ENCODE measurements around the gene ADAMTS19. TPM values are rescaled to one million over a fixed set of nuclear protein-coding genes. Genes with fewer than 3 reads are reported as not detected.

The ADAMTS19 gene
- total and polyA plus RNA-seq, 4 donors: 0.02 to 7.8 (median 0.18) TPM

- H3K27me3 ChIP-seq (ENCODE audit: control insufficient read depth in 3 of 3, insufficient read depth in 3 of 3, low read length in 2 of 3): peaks cover 0 to 13% (median 0%) of the 10 kb centered on the region in 3 donors
- H3K9me3 ChIP-seq (ENCODE audit: control insufficient read depth in 4 of 4, insufficient read depth in 3 of 4, low read length in 3 of 4): no peaks in the 10 kb centered on the region
- H3K9ac ChIP-seq (ENCODE audit: insufficient read depth in 1 of 2, low read length in 2 of 2): no peak overlapping the region
- no peak overlapping the region for H3K27ac ChIP-seq (ENCODE audit: low read depth in 1 of 2, low read length in 1 of 2)
- no peaks in the 10 kb centered on the region for H3K36me3 ChIP-seq (ENCODE audit: control insufficient read depth in 4 of 4, insufficient read depth in 4 of 4, low read length in 4 of 4)
- DNase-seq (no peak), ATAC-seq (ENCODE audit: insufficient read depth, low FRiP score) (no peak)
- TF ChIP-seq CTCF (IDR thresholded peaks at IDR 0.05; ENCODE audit: control extremely low read depth, extremely low read depth): no peak
- H3K4me3 ChIP-seq: no peak overlapping the region
- no peaks in the 10 kb centered on the region for H3K4me1 ChIP-seq (ENCODE audit: control insufficient read depth in 5 of 5, insufficient read depth in 5 of 5, low read length in 5 of 5)
Measured at GRCh38 chr5:129431406-129431805, 28.7 kb upstream of the ADAMTS19 start.

- Histone ChIP-seq H3K9me3 (ENCODE audit: control insufficient read depth in 4 of 4, insufficient read depth in 3 of 4, low read length in 3 of 4) (no peaks in the 10 kb centered on the region), H3K27ac (ENCODE audit: low read depth in 1 of 2, low read length in 1 of 2) (no peak overlapping the region), H3K9ac (ENCODE audit: insufficient read depth in 1 of 2, low read length in 2 of 2) (no peak overlapping the region), H3K4me1 (ENCODE audit: control insufficient read depth in 5 of 5, insufficient read depth in 5 of 5, low read length in 5 of 5) (no peaks in the 10 kb centered on the region), H3K36me3 (ENCODE audit: control insufficient read depth in 4 of 4, insufficient read depth in 4 of 4, low read length in 4 of 4) (no peaks in the 10 kb centered on the region), H3K27me3 (ENCODE audit: control insufficient read depth in 3 of 3, insufficient read depth in 3 of 3, low read length in 2 of 3) (no peaks in the 10 kb centered on the region), H3K4me3 (no peak overlapping the region)
- ATAC-seq (ENCODE audit: insufficient read depth, low FRiP score): no peak
- 70 to 84% methylated on average over 3 of the region's 3 CpGs for WGBS, 2 donors
- TF ChIP-seq CTCF (IDR thresholded peaks at IDR 0.05; ENCODE audit: control extremely low read depth, extremely low read depth): no peak
- no peak for DNase-seq
Measured at GRCh38 chr5:129438322-129438721, 21.8 kb upstream of the ADAMTS19 start.

DNA sequence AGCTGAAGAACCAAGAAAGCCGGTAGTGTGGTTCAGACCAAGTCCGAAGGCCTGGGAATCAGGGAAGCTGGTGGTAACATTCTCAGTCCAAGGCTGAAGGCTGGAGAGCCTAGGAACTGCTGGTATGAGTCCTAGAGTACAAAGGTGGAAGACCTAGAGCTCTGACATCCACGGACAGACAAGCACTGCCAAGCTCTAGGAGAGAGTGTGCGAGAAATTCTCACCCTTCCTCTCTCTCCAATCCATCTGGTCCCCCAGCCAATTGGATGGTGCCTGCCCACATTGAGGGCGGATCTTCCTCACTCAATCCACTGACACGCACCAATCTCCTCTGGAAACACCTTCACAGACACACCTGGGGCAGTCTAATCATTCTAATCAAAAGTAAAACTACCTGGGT, 19.7 kb upstream of the ADAMTS19 start:
- Histone ChIP-seq H3K4me1 (ENCODE audit: control insufficient read depth in 5 of 5, insufficient read depth in 5 of 5, low read length in 5 of 5) (no peaks in the 10 kb centered on the region), H3K9me3 (ENCODE audit: control insufficient read depth in 4 of 4, insufficient read depth in 3 of 4, low read length in 3 of 4) (no peaks in the 10 kb centered on the region), H3K9ac (ENCODE audit: insufficient read depth in 1 of 2, low read length in 2 of 2) (no peak overlapping the region), H3K27me3 (ENCODE audit: control insufficient read depth in 3 of 3, insufficient read depth in 3 of 3, low read length in 2 of 3) (no peaks in the 10 kb centered on the region), H3K36me3 (ENCODE audit: control insufficient read depth in 4 of 4, insufficient read depth in 4 of 4, low read length in 4 of 4) (no peaks in the 10 kb centered on the region), H3K27ac (ENCODE audit: low read depth in 1 of 2, low read length in 1 of 2) (no peak overlapping the region), H3K4me3 (no peak overlapping the region)
- TF ChIP-seq CTCF (IDR thresholded peaks at IDR 0.05; ENCODE audit: control extremely low read depth, extremely low read depth): no peak
- DNase-seq (no peak), ATAC-seq (ENCODE audit: insufficient read depth, low FRiP score) (no peak)
- WGBS, 2 donors: 69 to 88% methylated on average over 6 of the region's 6 CpGs

- Histone ChIP-seq H3K4me3 (no peak overlapping the region), H3K9ac (ENCODE audit: insufficient read depth in 1 of 2, low read length in 2 of 2) (no peak overlapping the region), H3K27me3 (ENCODE audit: control insufficient read depth in 3 of 3, insufficient read depth in 3 of 3, low read length in 2 of 3) (no peaks in the 10 kb centered on the region), H3K27ac (ENCODE audit: low read depth in 1 of 2, low read length in 1 of 2) (no peak overlapping the region), H3K4me1 (ENCODE audit: control insufficient read depth in 5 of 5, insufficient read depth in 5 of 5, low read length in 5 of 5) (no peaks in the 10 kb centered on the region), H3K9me3 (ENCODE audit: control insufficient read depth in 4 of 4, insufficient read depth in 3 of 4, low read length in 3 of 4) (no peaks in the 10 kb centered on the region), H3K36me3 (ENCODE audit: control insufficient read depth in 4 of 4, insufficient read depth in 4 of 4, low read length in 4 of 4) (no peaks in the 10 kb centered on the region)
- no peak for TF ChIP-seq CTCF (IDR thresholded peaks at IDR 0.05; ENCODE audit: control extremely low read depth, extremely low read depth)
- ATAC-seq (ENCODE audit: insufficient read depth, low FRiP score) (no peak), DNase-seq (no peak)
- 76 to 90% methylated on average over 1 of the region's 1 CpG for WGBS, 2 donors
Measured at GRCh38 chr5:129441096-129441495, 19.0 kb upstream of the ADAMTS19 start.

Measured in lung (tissue), 12 donors.